ELR (cell line): ENCODE results near the gene SLC16A12.

Experiments used
- DNase-seq: peaks from one replicate; pipeline ENCODE4 v3.0.0-alpha.2; 2015; ENCODE audit warnings: low read depth

SLC16A12 gene

GRCh38 chr10:89513206-89513605, 22.2 kb downstream of the SLC16A12 start:
- no peak for DNase-seq

GRCh38 chr10:89505640-89506275, 29.6 kb downstream of the SLC16A12 start:
- DNase-seq, result no peak

- DNase-seq, result no peak
These were observed 30.7 kb downstream of the SLC16A12 start for GRCh38 chr10:89504691-89505090.

GRCh38 chr10:89503652-89504370, 31.6 kb downstream of the SLC16A12 start:
- no peak for DNase-seq

- DNase-seq, result no peak
These were observed 32.2 kb downstream of the SLC16A12 start for GRCh38 chr10:89503151-89503550.

- DNase-seq, result peak; percentile 24
These were observed 32.8 kb downstream of the SLC16A12 start for GRCh38 chr10:89502549-89502948.

GRCh38 chr10:89494575-89494974, 40.8 kb downstream of the SLC16A12 start:
- no peak for DNase-seq

- no peak for DNase-seq
These were observed 41.3 kb downstream of the SLC16A12 start for GRCh38 chr10:89494068-89494467.

- no peak for DNase-seq
These were observed 43.5 kb downstream of the SLC16A12 start for GRCh38 chr10:89491932-89492331.

GRCh38 chr10:89490596-89491335, 44.6 kb downstream of the SLC16A12 start:
- DNase-seq, result no peak

GRCh38 chr10:89482256-89482655, 53.1 kb downstream of the SLC16A12 start:
- no peak for DNase-seq

GRCh38 chr10:89481662-89482061, 53.7 kb downstream of the SLC16A12 start:
- DNase-seq, result peak; percentile 91

- no peak for DNase-seq
These were observed 55.5 kb downstream of the SLC16A12 start for GRCh38 chr10:89479771-89480446.

- DNase-seq, result no peak
These were observed 56.4 kb downstream of the SLC16A12 start for GRCh38 chr10:89478739-89479654.

- no peak for DNase-seq
These were observed 57.2 kb downstream of the SLC16A12 start for GRCh38 chr10:89478085-89478738.

- DNase-seq, result no peak
These were observed 59.2 kb downstream of the SLC16A12 start for GRCh38 chr10:89476150-89476549.

- DNase-seq, result no peak
These were observed 59.8 kb downstream of the SLC16A12 start for GRCh38 chr10:89475591-89475998.

- DNase-seq, result no peak
These were observed 60.3 kb downstream of the SLC16A12 start for GRCh38 chr10:89475125-89475524.

- DNase-seq, result no peak
These were observed 60.9 kb downstream of the SLC16A12 start for GRCh38 chr10:89474452-89474851.

GRCh38 chr10:89471110-89471809, 64.1 kb downstream of the SLC16A12 start:
- DNase-seq, result no peak
